DND-41 (cell line): ENCODE measurements around the gene CAPN12.
"Not testable (repeated sequence)": the region's sequence is repeated elsewhere in the genome, so short reads cannot be mapped to it uniquely, and the experiment has no call there.

Experiments
- ATAC-seq: fragments of 200-7000 bp; cut with Tn5 transposase; 3 replicates; pipeline ENCODE4 v1.9.1; 2021; ENCODE audit warnings: low read depth; ENCODE audit not compliant: insufficient read depth
- DNase-seq: peaks from one replicate; pipeline ENCODE4 v3.0.0-alpha.2; 2020
- H2AFZ ChIP-seq: 2 replicates; pipeline ENCODE4 v1.6.0; 2012; ENCODE audit warnings: low read depth, low read length
- H3K27ac ChIP-seq: 2 replicates; pipeline ENCODE4 v1.5.1; 2012; ENCODE audit warnings: low read length, inconsistent platforms
- H3K27me3 ChIP-seq: fragments of 200-600 bp; sonication (generic); 2 replicates; pipeline ENCODE4 v1.6.0; 2012; ENCODE audit warnings: low read length, mild to moderate bottlenecking, inconsistent platforms; ENCODE audit not compliant: insufficient read depth, poor library complexity
- H3K36me3 ChIP-seq: 2 replicates; pipeline ENCODE4 v1.5.1; 2012; ENCODE audit warnings: low read length, inconsistent platforms; ENCODE audit not compliant: insufficient read depth
- H3K4me1 ChIP-seq: 2 replicates; pipeline ENCODE4 v1.5.1; 2012; ENCODE audit warnings: mild to moderate bottlenecking, low read length; ENCODE audit not compliant: insufficient read depth
- H3K4me2 ChIP-seq: 2 replicates; pipeline ENCODE4 v1.6.0; 2012; ENCODE audit warnings: mild to moderate bottlenecking, moderate library complexity, low read length, inconsistent platforms; ENCODE audit not compliant: insufficient read depth
- H3K4me3 ChIP-seq, 2 experiments: fragments of 200-600 bp in 1 of 2; shearing (Covaris generic) in 1 of 2; 2 replicates each; pipeline ENCODE4 v1.5.1; 2012 to 2016; ENCODE audit warnings: inconsistent platforms in 2 of 2, low read length in 2 of 2, mild to moderate bottlenecking in 2 of 2, low read depth in 1 of 2, moderate library complexity in 1 of 2
- H3K79me2 ChIP-seq: 2 replicates; pipeline ENCODE4 v1.6.0; 2012; ENCODE audit warnings: low read length, inconsistent platforms; ENCODE audit not compliant: insufficient read depth
- H3K9ac ChIP-seq: 2 replicates; pipeline ENCODE4 v1.6.0; 2012; ENCODE audit warnings: low read depth, mild to moderate bottlenecking, inconsistent platforms, low read length, moderate library complexity
- H3K9me3 ChIP-seq: 2 replicates; pipeline ENCODE4 v1.5.1; 2012; ENCODE audit warnings: low read length, moderate library complexity, mild to moderate bottlenecking, inconsistent platforms; ENCODE audit not compliant: insufficient read depth, severe bottlenecking
- H4K20me1 ChIP-seq: 2 replicates; pipeline ENCODE4 v1.6.0; 2012; ENCODE audit warnings: low read length; ENCODE audit not compliant: insufficient read depth
- CTCF ChIP-seq: IDR thresholded peaks from 2 replicates; pipeline ENCODE4 v1.5.1; 2012; ENCODE audit warnings: borderline replicate concordance, low read length, moderate library complexity, mild to moderate bottlenecking; ENCODE audit not compliant: poor library complexity, severe bottlenecking; ENCODE audit errors: extremely low read depth
- EZH2 ChIP-seq: IDR thresholded peaks from 3 replicates; pipeline ENCODE4 v1.6.1; 2012; ENCODE audit warnings: borderline replicate concordance, low read depth, mild to moderate bottlenecking, moderate library complexity, low read length, inconsistent platforms; ENCODE audit not compliant: severe bottlenecking

Gene CAPN12

GRCh38 chr19:38786572-38787265 lies 42.4 kb upstream of the CAPN12 start:
- Histone ChIP-seq H3K36me3 (no peaks in the 10 kb centered on the region), H3K4me1 (no peaks in the 10 kb centered on the region), H3K79me2 (no peaks in the 10 kb centered on the region), H3K9me3 (no peaks in the 10 kb centered on the region), H3K9ac (no peak overlapping the region), H4K20me1 (no peaks in the 10 kb centered on the region), H3K4me3 (no peak overlapping the region), H2AFZ (no peak overlapping the region), H3K27ac (no peak overlapping the region), H3K4me2 (no peak overlapping the region), H3K27me3 (no peaks in the 10 kb centered on the region)
- ATAC-seq = no peak
- no peak for DNase-seq
- TF ChIP-seq EZH2 (no peak), CTCF (no peak)

- not testable (repeated sequence) for H3K9me3 ChIP-seq, DNase-seq, H2AFZ ChIP-seq, ATAC-seq, H3K4me1 ChIP-seq, H3K79me2 ChIP-seq, H3K9ac ChIP-seq, H3K4me3 ChIP-seq, H3K36me3 ChIP-seq, H3K4me2 ChIP-seq, H3K27me3 ChIP-seq, H3K27ac ChIP-seq, H4K20me1 ChIP-seq
These were observed 41.8 kb upstream of the CAPN12 start for GRCh38 chr19:38786061-38786460.

- H3K9me3 ChIP-seq = no peaks in the 10 kb centered on the region
- H4K20me1 ChIP-seq = no peaks in the 10 kb centered on the region
- H3K36me3 ChIP-seq = no peaks in the 10 kb centered on the region
- ATAC-seq (no peak), DNase-seq (no peak)
- no peak overlapping the region for H2AFZ ChIP-seq
- H3K9ac ChIP-seq = no peak overlapping the region
- TF ChIP-seq EZH2 (no peak), CTCF (no peak)
- H3K4me2 ChIP-seq = no peak overlapping the region
- no peak overlapping the region for H3K27ac ChIP-seq
- no peak overlapping the region for H3K4me3 ChIP-seq
- peaks cover 3% of the 10 kb centered on the region for H3K27me3 ChIP-seq
- H3K4me1 ChIP-seq = no peaks in the 10 kb centered on the region
- H3K79me2 ChIP-seq = no peaks in the 10 kb centered on the region
These were observed 41.0 kb upstream of the CAPN12 start for GRCh38 chr19:38785187-38785699.

- no peak overlapping the region for H3K27ac ChIP-seq
- TF ChIP-seq CTCF = no peak
- no peak for TF ChIP-seq EZH2
- no peak overlapping the region for H3K4me2 ChIP-seq
- no peaks in the 10 kb centered on the region for H3K36me3 ChIP-seq
- no peaks in the 10 kb centered on the region for H3K79me2 ChIP-seq
- H3K27me3 ChIP-seq = peaks cover 3% of the 10 kb centered on the region
- no peak for DNase-seq
- H3K9ac ChIP-seq = no peak overlapping the region
- no peak overlapping the region for H3K4me3 ChIP-seq
- no peaks in the 10 kb centered on the region for H3K9me3 ChIP-seq
- H4K20me1 ChIP-seq = no peaks in the 10 kb centered on the region
- H2AFZ ChIP-seq = no peak overlapping the region
- no peaks in the 10 kb centered on the region for H3K4me1 ChIP-seq
- no peak for ATAC-seq
These were observed 40.0 kb upstream of the CAPN12 start for GRCh38 chr19:38784224-38784623.

- not testable (repeated sequence) for H2AFZ ChIP-seq, H4K20me1 ChIP-seq, H3K4me2 ChIP-seq, H3K4me1 ChIP-seq, H3K9ac ChIP-seq, H3K79me2 ChIP-seq, DNase-seq, H3K36me3 ChIP-seq, H3K4me3 ChIP-seq, H3K9me3 ChIP-seq, H3K27me3 ChIP-seq, H3K27ac ChIP-seq, ATAC-seq
These were observed 37.9 kb upstream of the CAPN12 start for GRCh38 chr19:38782212-38782611.
